ENCODE results near the gene PPFIBP2.
"Not testable (repeated sequence)": the region's sequence is repeated elsewhere in the genome, so short reads cannot be mapped to it uniquely, and the experiment has no call there.

Gene PPFIBP2

GRCh38 chr11:7500251-7500650 lies 13.5 kb upstream of the PPFIBP2 start:
- DNase-seq: no peak

- DNase-seq: no peak
These were observed 12.5 kb upstream of the PPFIBP2 start for GRCh38 chr11:7501251-7501650.

- DNase-seq: no peak
These were observed 11.9 kb upstream of the PPFIBP2 start for GRCh38 chr11:7501894-7502293.

GRCh38 chr11:7506243-7506642 lies 7.6 kb upstream of the PPFIBP2 start:
- no peak for DNase-seq

- no peak for DNase-seq
These were observed 5.7 kb upstream of the PPFIBP2 start for GRCh38 chr11:7508087-7508486.

- DNase-seq: no peak
These were observed 3.8 kb upstream of the PPFIBP2 start for GRCh38 chr11:7509966-7510365.

GRCh38 chr11:7511401-7511800 lies 2.4 kb upstream of the PPFIBP2 start:
- DNase-seq: no peak

- no peak for DNase-seq
These were observed 1.1 kb upstream of the PPFIBP2 start for GRCh38 chr11:7512525-7513233.

- DNase-seq: no peak
These were observed 346 bp downstream of the PPFIBP2 start for GRCh38 chr11:7514099-7514591.

GRCh38 chr11:7515447-7515886 lies 1.7 kb downstream of the PPFIBP2 start:
- DNase-seq: no peak

- no peak for DNase-seq
These were observed 2.7 kb downstream of the PPFIBP2 start for GRCh38 chr11:7516475-7516874.

GRCh38 chr11:7517743-7518142 lies 3.9 kb downstream of the PPFIBP2 start:
- DNase-seq: not testable (repeated sequence)

GRCh38 chr11:7518811-7519562 lies 5.2 kb downstream of the PPFIBP2 start:
- DNase-seq: no peak

- no peak for DNase-seq
These were observed 6.5 kb downstream of the PPFIBP2 start for GRCh38 chr11:7520011-7520942.

GRCh38 chr11:7520981-7521487 lies 7.2 kb downstream of the PPFIBP2 start:
- no peak for DNase-seq

GRCh38 chr11:7522121-7522520 lies 8.3 kb downstream of the PPFIBP2 start:
- no peak for DNase-seq

GRCh38 chr11:7522546-7522945 lies 8.7 kb downstream of the PPFIBP2 start:
- DNase-seq: no peak

- DNase-seq: no peak
These were observed 9.8 kb downstream of the PPFIBP2 start for GRCh38 chr11:7523416-7524210.

- DNase-seq: no peak
These were observed 10.8 kb downstream of the PPFIBP2 start for GRCh38 chr11:7524462-7525235.

- no peak for DNase-seq
These were observed 11.6 kb downstream of the PPFIBP2 start for GRCh38 chr11:7525424-7525823.

- no peak for DNase-seq
These were observed 13.2 kb downstream of the PPFIBP2 start for GRCh38 chr11:7527029-7527428.
